ENCODE data around the gene HSD17B11.
A peak's percentile ranks its signal among the peaks of the same experiment; 100 is the strongest.
"Not testable (repeated sequence)": the region's sequence is repeated elsewhere in the genome, so short reads cannot be mapped to it uniquely, and the experiment has no call there.

Gene HSD17B11

DNA sequence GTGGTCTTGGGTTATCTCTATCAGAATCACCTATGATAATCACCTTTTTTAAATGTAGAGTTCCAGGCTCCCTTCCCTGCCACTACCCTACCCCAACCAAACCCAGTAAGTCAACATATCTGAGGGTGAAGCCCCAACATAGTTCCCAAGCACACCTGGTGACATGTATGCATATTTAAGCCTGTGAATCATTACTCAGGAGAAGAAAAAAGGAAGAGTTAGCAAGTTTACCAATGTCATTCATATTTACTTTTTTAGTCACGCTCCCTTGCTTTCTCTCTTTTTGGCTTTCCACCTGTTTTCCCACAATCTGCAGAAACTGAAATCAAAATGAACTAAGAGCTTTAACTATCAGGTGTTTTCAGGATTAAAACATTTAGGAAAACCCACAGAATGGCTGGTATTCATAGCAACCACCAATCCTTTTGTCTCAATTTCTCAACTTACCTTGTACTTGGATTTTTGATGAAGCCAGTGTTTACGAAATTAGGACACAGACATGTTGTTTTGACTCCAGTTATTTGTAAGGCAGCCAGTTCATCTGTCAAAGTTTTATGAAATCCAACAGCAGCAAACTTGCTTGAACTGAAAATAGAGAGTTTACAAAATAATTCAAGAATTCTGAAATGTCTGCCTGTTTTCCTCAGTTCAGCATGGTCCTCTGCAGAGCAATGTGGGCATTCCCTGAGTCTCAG, 34.0 kb downstream of the HSD17B11 start:
- DNase-seq: no peak

DNA sequence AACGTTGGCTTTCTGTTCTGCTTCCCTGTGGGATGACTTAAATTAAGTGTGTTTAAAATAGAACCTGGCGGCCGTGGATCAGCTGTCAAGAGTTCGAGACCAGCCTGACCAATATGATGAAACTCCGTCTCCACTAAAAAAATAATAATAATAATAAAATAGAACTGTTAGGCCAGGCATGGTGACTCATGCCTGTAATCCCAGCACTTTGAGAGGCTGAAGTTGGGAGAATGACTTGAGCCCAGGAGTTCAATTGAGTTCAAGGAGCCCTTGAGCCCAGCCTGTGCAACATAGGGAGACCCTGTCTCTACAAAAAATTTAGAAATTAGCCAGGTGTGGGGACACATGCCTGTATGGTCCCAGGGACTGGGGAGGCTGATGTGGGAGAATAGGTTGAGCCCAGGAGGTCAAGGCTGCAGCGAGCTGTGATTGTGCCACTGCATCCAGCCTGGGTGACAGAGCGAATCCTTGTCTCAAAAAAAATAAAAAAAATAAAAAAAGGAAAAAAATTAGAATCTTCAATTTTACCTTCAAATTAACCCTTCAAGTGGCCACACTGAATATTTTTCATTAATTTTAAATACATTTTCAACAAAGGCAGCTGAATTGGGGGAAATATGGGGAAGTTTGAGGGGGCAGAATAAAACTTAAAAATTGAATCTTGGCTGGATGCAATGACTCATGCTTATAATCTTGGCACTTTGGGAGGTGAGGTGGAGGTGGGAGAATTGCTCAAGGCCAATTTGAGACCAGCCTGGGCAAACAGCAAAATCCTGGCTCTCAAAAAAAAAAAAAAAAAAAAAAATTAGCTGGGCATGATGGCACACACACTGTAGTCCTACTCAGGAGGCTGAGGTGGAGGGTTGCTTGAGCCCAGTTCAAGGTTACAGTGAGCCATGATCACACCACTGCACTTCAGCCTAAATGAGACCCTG, 36.6 kb downstream of the HSD17B11 start:
- no peak for DNase-seq

- DNase-seq: peak; percentile 33
Observed at GRCh38 chr4:87353592-87353991, 37.4 kb downstream of the HSD17B11 start.

- DNase-seq: no peak
Observed at GRCh38 chr4:87345139-87345538, 45.8 kb downstream of the HSD17B11 start.

DNA sequence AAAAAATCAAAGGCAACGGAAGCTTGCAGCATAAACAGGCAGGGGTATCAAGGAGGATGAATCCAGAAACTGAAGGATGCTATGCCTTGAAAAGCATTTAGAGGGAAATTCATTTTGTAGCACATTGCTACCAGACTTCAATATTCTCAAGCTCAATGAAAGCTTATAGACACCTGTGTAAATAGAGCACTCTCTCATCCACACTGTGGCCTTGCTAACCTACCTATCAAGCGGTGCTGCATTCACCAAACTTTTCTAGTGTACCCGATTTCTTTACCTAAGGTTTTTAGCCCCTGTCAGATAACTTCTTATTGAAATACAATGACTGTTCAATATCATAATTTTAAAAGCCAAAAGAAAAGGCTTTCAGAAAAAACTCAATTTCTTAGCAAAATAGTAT, 48.1 kb downstream of the HSD17B11 start:
- no peak for DNase-seq

GRCh38 chr4:87341954-87342635, 48.9 kb downstream of the HSD17B11 start:
- DNase-seq: not testable (repeated sequence)

GRCh38 chr4:87339440-87339839, 51.5 kb downstream of the HSD17B11 start:
- DNase-seq: no peak

DNA sequence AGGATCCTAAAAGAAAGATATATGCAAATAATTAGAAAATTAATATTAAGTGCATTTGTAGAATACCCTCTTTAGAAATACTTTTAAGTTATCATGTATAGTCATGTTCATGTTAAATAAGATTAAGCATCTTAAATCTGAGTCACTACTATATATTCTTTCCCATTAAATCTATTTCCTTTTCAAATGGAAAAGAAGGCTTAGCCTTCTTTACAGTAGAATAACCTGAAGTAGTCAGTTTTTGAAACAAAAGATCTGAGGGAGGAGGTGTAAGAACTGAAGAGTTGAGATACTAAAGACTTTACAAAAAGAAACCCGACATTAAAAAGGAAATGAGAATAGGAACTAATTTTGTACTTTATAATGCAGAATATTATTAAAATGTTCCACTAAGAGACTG, 53.6 kb downstream of the HSD17B11 start:
- DNase-seq: no peak

DNA sequence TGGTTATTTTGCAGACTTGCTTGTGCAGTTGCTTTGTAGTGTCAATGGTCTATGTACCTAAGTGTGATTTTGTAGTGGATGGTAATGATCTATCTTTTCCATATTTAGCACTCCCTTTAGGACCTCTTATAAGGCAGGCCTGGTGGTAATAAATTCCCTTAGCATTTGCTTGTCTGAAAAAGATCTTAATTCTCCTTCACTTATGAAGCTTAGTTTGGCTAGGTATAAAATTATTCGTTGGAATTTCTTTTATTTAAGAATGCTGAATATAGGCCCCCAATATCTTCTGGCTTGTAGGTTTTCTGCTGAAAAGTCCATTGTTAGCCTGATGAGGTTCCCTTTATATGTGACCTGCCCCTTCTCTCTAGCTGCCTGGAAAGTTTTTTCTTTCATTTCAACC, 57.7 kb downstream of the HSD17B11 start:
- no peak for DNase-seq

- no peak for DNase-seq
Observed at GRCh38 chr4:87330761-87331160, 60.2 kb downstream of the HSD17B11 start.

DNA sequence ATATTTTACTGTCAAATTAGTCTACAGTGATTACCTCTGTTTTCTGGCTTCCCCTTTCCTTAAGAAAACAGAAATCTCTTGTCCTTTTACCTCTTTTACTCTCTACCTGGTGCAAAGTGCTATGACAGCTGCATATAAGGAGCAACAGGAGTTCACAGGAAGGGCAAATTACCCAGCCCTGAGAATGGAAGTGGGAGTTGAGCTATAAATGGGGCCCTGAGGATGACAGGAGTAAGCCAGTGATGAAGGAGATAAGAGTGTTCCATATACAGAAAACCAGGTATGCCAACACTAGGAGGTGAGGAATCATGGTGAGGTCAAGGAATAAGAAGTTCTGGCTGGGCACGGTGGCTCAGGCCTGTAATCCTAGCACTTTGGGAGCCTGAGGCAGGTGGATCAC, 63.9 kb downstream of the HSD17B11 start:
- no peak for DNase-seq

DNA sequence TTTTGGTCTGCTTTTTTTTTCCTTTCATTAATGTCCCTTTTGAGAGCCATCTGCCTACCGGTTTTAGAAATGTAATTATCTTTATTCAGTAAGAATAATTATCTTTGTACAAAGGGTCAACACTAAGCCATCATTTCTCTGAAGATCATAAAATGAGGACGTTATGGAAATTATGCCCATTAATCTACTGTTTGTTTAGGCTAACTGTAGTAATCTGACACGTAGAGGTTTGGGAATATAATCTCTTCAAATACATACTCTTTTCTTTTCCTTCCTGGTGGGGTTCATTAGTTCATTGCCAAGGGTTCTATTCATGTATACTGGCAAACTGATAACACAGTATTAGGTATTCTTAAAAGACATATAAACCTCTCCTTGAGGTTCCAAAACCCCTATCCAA, 64.5 kb downstream of the HSD17B11 start:
- no peak for DNase-seq

GRCh38 chr4:87322754-87323153, 68.2 kb downstream of the HSD17B11 start, which contains the start of gene HSD17B13:
Gene HSD17B13, minus strand, starts transcription at chr4:87322882. Its CDS starts 41 bp downstream, at chr4:87322841.
- DNase-seq: no peak

- DNase-seq: no peak
Observed at GRCh38 chr4:87321888-87322287, 69.1 kb downstream of the HSD17B11 start.

- no peak for DNase-seq
Observed at GRCh38 chr4:87317527-87317926, 73.5 kb downstream of the HSD17B11 start.

DNA sequence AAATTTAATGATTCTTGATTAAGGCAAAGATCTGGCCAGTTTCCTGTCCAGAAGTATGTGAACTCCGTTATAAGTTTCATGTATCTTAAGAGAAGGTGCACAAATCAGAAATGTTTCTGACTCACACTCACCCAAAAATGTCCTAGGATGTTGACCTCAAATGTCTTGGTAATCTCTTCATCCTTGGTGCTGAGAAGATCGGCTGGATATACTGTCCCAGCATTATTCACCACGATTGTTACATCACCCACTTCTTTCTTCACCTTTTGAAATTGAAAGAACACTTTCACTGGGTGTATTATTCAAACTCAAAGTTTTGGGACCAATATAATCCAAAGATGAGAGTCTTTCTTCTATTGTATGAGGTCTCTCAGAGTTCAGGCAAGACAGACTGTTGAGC, 74.0 kb downstream of the HSD17B11 start:
- DNase-seq: no peak

DNA sequence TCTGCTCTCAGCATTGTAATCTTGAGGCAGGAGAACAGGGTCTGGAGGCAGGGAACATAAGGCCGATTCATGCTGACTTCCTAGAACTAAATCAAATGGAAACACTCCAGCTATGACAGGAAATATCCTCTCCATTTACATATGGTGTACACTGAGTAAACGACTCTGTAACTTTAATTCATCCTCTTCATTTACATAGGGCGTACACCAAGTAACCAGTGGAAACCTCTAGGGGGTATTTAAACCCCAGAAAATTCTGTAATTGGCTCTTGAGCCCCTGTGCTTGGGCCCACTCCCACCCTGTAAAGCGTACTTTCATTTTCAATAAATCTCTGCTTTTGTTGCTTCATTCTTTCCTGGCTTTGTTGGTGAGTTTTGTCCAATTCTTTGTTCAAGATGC, 76.0 kb downstream of the HSD17B11 start:
- DNase-seq: not testable (repeated sequence)

DNA sequence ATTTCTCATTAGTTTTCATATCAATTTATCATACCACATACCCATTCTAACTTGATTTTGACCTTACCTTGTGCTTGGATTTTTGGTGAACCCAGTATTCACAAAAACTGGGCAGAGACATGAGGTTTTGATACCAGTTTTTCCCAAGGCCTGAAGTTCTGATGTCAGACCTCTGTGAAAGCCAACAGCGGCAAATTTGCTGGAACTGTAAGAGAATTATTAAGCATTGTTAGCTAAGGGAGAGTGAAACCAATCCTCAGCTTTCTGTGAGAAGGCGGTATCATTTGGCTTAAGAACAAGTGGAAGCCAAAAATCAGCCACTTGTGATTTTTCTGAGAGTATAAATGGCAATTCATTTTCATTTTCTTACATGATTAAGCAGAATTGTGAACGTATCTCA, 77.2 kb downstream of the HSD17B11 start:
- DNase-seq: no peak

DNA sequence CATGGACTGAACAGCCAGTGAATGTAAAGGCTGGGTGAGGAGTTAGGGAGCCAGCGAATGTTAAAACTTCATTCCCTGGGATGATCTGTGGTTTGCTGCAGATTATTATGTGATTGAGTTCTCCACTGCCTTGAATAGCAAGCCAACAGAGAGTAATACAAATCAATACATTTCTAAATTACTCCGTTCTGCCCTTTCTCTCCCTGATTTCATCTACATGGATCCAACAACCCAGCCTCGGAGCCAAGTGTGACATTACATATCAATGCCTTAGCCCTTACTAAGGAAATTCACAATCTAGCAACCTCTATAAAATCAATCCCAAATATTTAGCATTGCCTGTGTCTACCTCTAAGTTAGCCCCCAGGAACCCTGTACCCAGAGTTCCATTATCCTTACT, 79.3 kb downstream of the HSD17B11 start:
- DNase-seq: no peak

- no peak for DNase-seq
Observed at GRCh38 chr4:87310691-87311335, 80.2 kb downstream of the HSD17B11 start.

- no peak for DNase-seq
Observed at GRCh38 chr4:87309625-87310024, 81.4 kb downstream of the HSD17B11 start.

DNA sequence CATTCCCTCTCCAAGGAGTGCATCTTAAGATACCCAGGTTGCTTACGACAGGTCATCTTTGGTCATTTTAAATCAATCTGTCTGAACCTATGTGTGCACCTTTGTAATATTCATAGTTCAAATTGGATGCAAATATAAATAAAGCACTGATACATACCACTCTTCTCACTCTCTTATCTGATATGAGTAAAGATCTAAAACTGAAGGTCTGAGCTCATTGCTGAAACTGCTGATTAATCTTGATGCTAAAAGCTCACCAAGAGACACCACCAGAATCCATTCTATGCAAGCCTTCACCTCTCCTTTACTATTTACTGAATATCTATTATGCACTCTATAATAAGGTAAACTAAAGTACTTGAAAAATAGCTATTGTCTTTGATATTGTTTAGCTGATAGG, 84.9 kb downstream of the HSD17B11 start:
- DNase-seq: peak; percentile 33

- no peak for DNase-seq
Observed at GRCh38 chr4:87305562-87305961, 85.4 kb downstream of the HSD17B11 start.
